H7 (cell line): ENCODE results near the gene FTO. TPM values are rescaled to one million over a fixed set of nuclear protein-coding genes. Genes with fewer than 3 reads are reported as not detected.

Source experiments
- DNase-seq: peaks from one replicate; pipeline ENCODE4 v3.0.0; 2012
- H3K27me3 ChIP-seq: 2 replicates; pipeline ENCODE4 v1.6.0; 2011; ENCODE audit warnings: mild to moderate bottlenecking, low read length; ENCODE audit not compliant: control insufficient read depth, insufficient read depth
- H3K36me3 ChIP-seq: replicated peaks from 2 replicates; pipeline ENCODE4 v1.5.1; 2011; ENCODE audit warnings: low read length; ENCODE audit not compliant: control insufficient read depth, insufficient read depth
- H3K4me3 ChIP-seq: 2 replicates; pipeline ENCODE4 v1.5.1; 2011; ENCODE audit warnings: low read depth, mild to moderate bottlenecking, control low read depth, low read length, moderate library complexity; ENCODE audit not compliant: insufficient read depth
- total RNA-seq: library from RNA; depleted of rRNA; stranded (reverse); fragments of >200 nt; shearing (Covaris generic); gene quantifications from 2 replicates; pipeline ENCODE4 v1.2.3, GENCODE V29; 2014

The FTO gene
- total RNA-seq, 1 experiment from 2014 or later, result 55.3 TPM

GRCh38 chr16:54040480-54040879, 336.5 kb downstream of the FTO start:
- no peaks in the 10 kb centered on the region for H3K36me3 ChIP-seq
- no peak for DNase-seq
- H3K4me3 ChIP-seq, result no peak overlapping the region
- H3K27me3 ChIP-seq, result no peaks in the 10 kb centered on the region

- no peaks in the 10 kb centered on the region for H3K36me3 ChIP-seq
- no peaks in the 10 kb centered on the region for H3K27me3 ChIP-seq
- no peak for DNase-seq
- no peak overlapping the region for H3K4me3 ChIP-seq
Measured at GRCh38 chr16:54040975-54041374, 337.0 kb downstream of the FTO start.

- Histone ChIP-seq H3K36me3 (no peaks in the 10 kb centered on the region), H3K27me3 (no peaks in the 10 kb centered on the region; the same call in 1 of the 2 replicates), H3K4me3 (no peak overlapping the region)
- no peak for DNase-seq
Measured at GRCh38 chr16:54048586-54049495, 344.9 kb downstream of the FTO start.

- Histone ChIP-seq H3K4me3 (no peak overlapping the region), H3K27me3 (peaks cover 2% of the 10 kb centered on the region; the same call in 1 of the 2 replicates), H3K36me3 (no peaks in the 10 kb centered on the region)
- peak; percentile 29 for DNase-seq
Measured at GRCh38 chr16:54049591-54050458, 345.9 kb downstream of the FTO start.

GRCh38 chr16:54050459-54051210, 346.7 kb downstream of the FTO start:
- peaks cover 2% of the 10 kb centered on the region; the same call in 1 of the 2 replicates for H3K27me3 ChIP-seq
- peak; percentile 23 for DNase-seq
- H3K4me3 ChIP-seq, result no peak overlapping the region
- no peaks in the 10 kb centered on the region for H3K36me3 ChIP-seq

- Histone ChIP-seq H3K36me3 (no peaks in the 10 kb centered on the region), H3K27me3 (peaks cover 2% of the 10 kb centered on the region; the same call in 1 of the 2 replicates), H3K4me3 (no peak overlapping the region)
- DNase-seq, result no peak
Measured at GRCh38 chr16:54051821-54052220, 347.9 kb downstream of the FTO start.

- Histone ChIP-seq H3K27me3 (peaks cover 2% of the 10 kb centered on the region; the same call in 1 of the 2 replicates), H3K36me3 (no peaks in the 10 kb centered on the region)
- DNase-seq, result no peak
Measured at GRCh38 chr16:54052271-54052670, 348.3 kb downstream of the FTO start.

GRCh38 chr16:54053891-54054820, 350.2 kb downstream of the FTO start:
- H3K4me3 ChIP-seq, result no peak overlapping the region
- peaks cover 2% of the 10 kb centered on the region; the same call in 1 of the 2 replicates for H3K27me3 ChIP-seq
- no peak for DNase-seq

More at GRCh38 chr16:54052271-54052670, 348.3 kb downstream of the FTO start:
- no peak overlapping the region for H3K4me3 ChIP-seq

GRCh38 chr16:54055191-54055590, 351.2 kb downstream of the FTO start:
- H3K27me3 ChIP-seq, result peaks cover 2% of the 10 kb centered on the region; the same call in 1 of the 2 replicates
- no peak for DNase-seq
- no peak overlapping the region for H3K4me3 ChIP-seq
- H3K36me3 ChIP-seq, result no peaks in the 10 kb centered on the region

More at GRCh38 chr16:54053891-54054820, 350.2 kb downstream of the FTO start:
- H3K36me3 ChIP-seq, result no peaks in the 10 kb centered on the region

- DNase-seq, result no peak
- Histone ChIP-seq H3K4me3 (no peak overlapping the region), H3K27me3 (peaks cover 2% of the 10 kb centered on the region; the same call in 1 of the 2 replicates), H3K36me3 (no peaks in the 10 kb centered on the region)
Measured at GRCh38 chr16:54055864-54056263, 351.9 kb downstream of the FTO start.

- no peak for DNase-seq
Measured at GRCh38 chr16:54056921-54057320, 353.0 kb downstream of the FTO start.

GRCh38 chr16:54059319-54059718, 355.4 kb downstream of the FTO start:
- no peak overlapping the region for H3K4me3 ChIP-seq
- H3K36me3 ChIP-seq, result no peaks in the 10 kb centered on the region
- DNase-seq, result no peak
- H3K27me3 ChIP-seq, result 0 out of 2 replicates have a peak, but pooled peaks cover 1% of the 10 kb centered on the region

More at GRCh38 chr16:54056921-54057320, 353.0 kb downstream of the FTO start:
- H3K27me3 ChIP-seq, result peaks cover 2% of the 10 kb centered on the region; the same call in 1 of the 2 replicates
- H3K36me3 ChIP-seq, result no peaks in the 10 kb centered on the region
- H3K4me3 ChIP-seq, result no peak overlapping the region
